Fibroblast of lung (primary cell): Measurements from ENCODE around the gene MCAT.

Experiments
- CTCF ChIP-seq, 2 donors: IDR thresholded peaks in 1 of 2; conservative IDR thresholded peaks in 1 of 2; 1 replicate in 1 of 2; 2 replicates in 1 of 2; pipeline ENCODE4 v1.5.1; 2011 to 2012; ENCODE audit warnings: low read length in 2 of 2, control low read depth in 1 of 2, inconsistent platforms in 1 of 2, low read depth in 1 of 2, mild to moderate bottlenecking in 1 of 2
- EZH2 ChIP-seq: IDR thresholded peaks from 2 replicates; pipeline ENCODE4 v1.5.1; 2012; ENCODE audit warnings: low read length, control low read depth, mild to moderate bottlenecking; ENCODE audit errors: missing control alignments

GRCh38 chr22:43096420-43096819 lies 46.8 kb downstream of the MCAT start:
- TF ChIP-seq CTCF (conservative IDR thresholded peaks at IDR 0.05 in 1 of 2, IDR thresholded peaks at IDR 0.05 in 1 of 2; ENCODE audit: low read depth in 1 of 2, low read length in 2 of 2) = no peak
- no peak for TF ChIP-seq EZH2
